ENCODE data around the gene FYN. TPM values are rescaled to one million over a fixed set of nuclear protein-coding genes. Genes with fewer than 3 reads are reported as not detected.

Gene FYN
- total and polyA plus RNA-seq, 10 of the 15 experiments (the other 5 are each of a cell fraction or from before 2014, with no cell fraction given): 51.4 to 247 (median 138) TPM

DNA sequence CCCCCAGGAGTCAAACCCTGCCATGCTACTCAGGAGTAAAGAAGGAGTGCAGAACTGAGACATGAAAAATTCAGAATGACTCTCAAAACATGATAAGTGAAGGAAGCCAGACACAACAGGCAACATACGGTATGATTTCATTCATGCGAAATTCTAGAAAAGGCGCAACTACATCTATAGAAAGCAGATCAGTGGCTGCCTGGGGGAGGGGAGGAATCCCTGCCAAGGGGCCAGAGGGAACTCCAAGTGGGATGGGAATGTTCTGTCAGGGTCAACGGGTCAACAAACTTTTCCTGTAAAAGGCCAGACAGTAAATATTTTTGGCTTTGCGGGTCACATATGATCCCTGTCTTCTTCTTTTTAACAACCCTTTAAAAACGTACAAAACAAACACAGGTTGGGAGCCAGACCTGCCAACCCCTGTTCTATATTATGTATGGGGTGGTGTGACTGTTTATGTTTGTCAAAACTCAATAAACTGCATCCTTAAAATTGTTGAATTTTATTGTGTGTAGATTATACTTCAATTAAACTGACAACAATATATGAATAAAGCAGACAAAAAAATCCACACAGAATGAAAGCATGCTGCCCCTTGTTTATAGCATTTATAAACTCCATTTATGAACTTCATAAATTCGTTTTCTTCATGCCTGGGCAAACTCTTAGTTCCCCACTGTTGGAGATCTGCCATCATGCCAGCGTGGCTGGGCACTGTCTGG is 211.0 kb downstream of the FYN start:
- POLR2A ChIA-PET: no interaction called here
- no peak for TF ChIP-seq ZNF207 (IDR thresholded peaks at IDR 0.05; ENCODE audit: borderline replicate concordance)
- TF ChIP-seq, protein P1, sequence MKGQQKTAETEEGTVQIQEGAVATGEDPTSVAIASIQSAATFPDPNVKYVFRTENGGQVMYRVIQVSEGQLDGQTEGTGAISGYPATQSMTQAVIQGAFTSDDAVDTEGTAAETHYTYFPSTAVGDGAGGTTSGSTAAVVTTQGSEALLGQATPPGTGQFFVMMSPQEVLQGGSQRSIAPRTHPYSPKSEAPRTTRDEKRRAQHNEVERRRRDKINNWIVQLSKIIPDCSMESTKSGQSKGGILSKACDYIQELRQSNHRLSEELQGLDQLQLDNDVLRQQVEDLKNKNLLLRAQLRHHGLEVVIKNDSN (IDR thresholded peaks at IDR 0.05; ENCODE audit: borderline replicate concordance, extremely low read length, insufficient read depth, low read depth, low read length): no peak
- no peak for TF ChIP-seq FOXM1 (IDR thresholded peaks at IDR 0.05; ENCODE audit: low read depth, low read length)
- TF ChIP-seq NFYA (IDR thresholded peaks at IDR 0.05; ENCODE audit: borderline replicate concordance, low read depth, low read length): no peak
- TF ChIP-seq CEBPB (IDR thresholded peaks at IDR 0.05; ENCODE audit: borderline replicate concordance in 1 of 2, low read depth in 2 of 2, low read length in 2 of 2): no peak
- Histone ChIP-seq H3K9ac (ENCODE audit: control insufficient read depth, insufficient read depth, low read length) (no peak overlapping the region), H3K4me1 (ENCODE audit: control insufficient read depth, insufficient read depth, low read length) (no peaks in the 10 kb centered on the region), H3K36me3 (ENCODE audit: control insufficient read depth in 2 of 2, insufficient read depth in 2 of 2, low read length in 1 of 2) (peaks cover 15 to 21% of the 10 kb centered on the region in 2 experiments; a peak in 3 of 4 replicates), H2AFZ (ENCODE audit: control insufficient read depth, low read depth, low read length) (no peak overlapping the region), H4K20me1 (ENCODE audit: control insufficient read depth, insufficient read depth) (no peaks in the 10 kb centered on the region), H3K9me3 (replicated peaks; ENCODE audit: control insufficient read depth, insufficient read depth, low read length) (no peaks in the 10 kb centered on the region), H3K4me3 (no peak overlapping the region), H3K79me2 (ENCODE audit: control insufficient read depth, insufficient read depth, low read length) (no peaks in the 10 kb centered on the region), H3K27me3 (replicated peaks in 1 of 2; ENCODE audit: control insufficient read depth in 2 of 2, insufficient read depth in 2 of 2, low read length in 1 of 2) (no peaks in the 10 kb centered on the region), H3K4me2 (ENCODE audit: control insufficient read depth, insufficient read depth) (no peak overlapping the region), H3K27ac (ENCODE audit: control insufficient read depth, insufficient read depth) (no peak overlapping the region)
- in situ Hi-C loops (cut with MboI): no loop called here
- DNase-seq (ENCODE audit: low read depth, low spot score) (no peak), FAIRE-seq (no peak), ATAC-seq (no peak)
- no TSS peak for BruUV-seq (replicated peaks)
- intact Hi-C loops (cut with micrococcal nuclease; ENCODE audit: unreplicated experiment): no loop called here
- WGBS (ENCODE audit: insufficient coverage, insufficient replicate concordance, low lambda C conversion rate, missing lambda C conversion rate): 61% methylated on average over 8 of the region's 8 CpGs
- CTCF ChIA-PET: no interaction called here
- RAD21 ChIA-PET (ENCODE audit: unreplicated experiment): interaction anchor here (0.6 to 1.0 kb wide), 2 partner anchors 15 to 402 kb away, joined by 3 read pairs; no protein-coding TSS in a partner anchor
- SMC1A ChIA-PET (ENCODE audit: uncharacterized antibody, unreplicated experiment): no interaction called here
